ENCODE results near the gene ANKRD12.

ANKRD12 gene

GRCh38 chr18:9140984-9141383, 4.4 kb downstream of the ANKRD12 start:
- no peak for TF ChIP-seq CTCF (IDR thresholded peaks at IDR 0.05; ENCODE audit: control insufficient read depth, extremely low read depth, insufficient read depth)
- H3K4me3 ChIP-seq (ENCODE audit: low read depth, low read length): no peak overlapping the region

GRCh38 chr18:9146224-9146623, 9.6 kb downstream of the ANKRD12 start:
- no peak for TF ChIP-seq CTCF (IDR thresholded peaks at IDR 0.05; ENCODE audit: control insufficient read depth, extremely low read depth, insufficient read depth)
- no peak for DNase-seq (ENCODE audit: low read depth)
- no peak overlapping the region for H3K4me3 ChIP-seq (ENCODE audit: low read depth, low read length)

More at GRCh38 chr18:9140984-9141383, 4.4 kb downstream of the ANKRD12 start:
- DNase-seq (ENCODE audit: low read depth): no peak

GRCh38 chr18:9147440-9148202, 11.0 kb downstream of the ANKRD12 start:
- TF ChIP-seq CTCF (IDR thresholded peaks at IDR 0.05; ENCODE audit: control insufficient read depth, extremely low read depth, insufficient read depth): peak; percentile 77
- peak; percentile 59 for DNase-seq (ENCODE audit: low read depth)
- no peak overlapping the region for H3K4me3 ChIP-seq (ENCODE audit: low read depth, low read length)

GRCh38 chr18:9148203-9148552, 11.6 kb downstream of the ANKRD12 start:
- DNase-seq (ENCODE audit: low read depth): no peak
- TF ChIP-seq CTCF (IDR thresholded peaks at IDR 0.05; ENCODE audit: control insufficient read depth, extremely low read depth, insufficient read depth): no peak
- no peak overlapping the region for H3K4me3 ChIP-seq (ENCODE audit: low read depth, low read length)

GRCh38 chr18:9150121-9150520, 13.5 kb downstream of the ANKRD12 start:
- no peak for TF ChIP-seq CTCF (IDR thresholded peaks at IDR 0.05; ENCODE audit: control insufficient read depth, extremely low read depth, insufficient read depth)
- no peak overlapping the region for H3K4me3 ChIP-seq (ENCODE audit: low read depth, low read length)
- no peak for DNase-seq (ENCODE audit: low read depth)

- DNase-seq (ENCODE audit: low read depth): no peak
- no peak overlapping the region for H3K4me3 ChIP-seq (ENCODE audit: low read depth, low read length)
- no peak for TF ChIP-seq CTCF (IDR thresholded peaks at IDR 0.05; ENCODE audit: control insufficient read depth, extremely low read depth, insufficient read depth)
Measured at GRCh38 chr18:9153256-9153655, 16.7 kb downstream of the ANKRD12 start.
